Upper lobe of left lung (tissue), 6 donors: ENCODE data around the gene CARD19. TPM values are rescaled to one million over a fixed set of nuclear protein-coding genes. Genes with fewer than 3 reads are reported as not detected.

ENCODE experiments used
- ATAC-seq, 2 donors: fragments of 200-7000 bp; cut with Tn5 transposase; one replicate each; pipeline ENCODE4 v1.9.1; 2022; ENCODE audit warnings: mild to moderate bottlenecking in 2 of 2, moderate library complexity in 2 of 2; ENCODE audit not compliant: low FRiP score in 2 of 2
- DNase-seq, 2 donors: peaks; one replicate each; pipeline ENCODE4 v3.0.0-alpha.2; 2019 to 2020
- H3K27ac ChIP-seq, 4 donors: fragments of 200-600 bp; sonication (generic); one replicate each; pipeline ENCODE4 v1.5.1; 2016 to 2019
- H3K27me3 ChIP-seq, 4 donors: fragments of 200-600 bp; sonication (generic); one replicate each; pipeline ENCODE4 v1.5.1; 2017 to 2019
- H3K36me3 ChIP-seq, 4 donors: fragments of 200-600 bp; sonication (generic); one replicate each; pipeline ENCODE4 v1.5.1; 2016 to 2019
- H3K4me1 ChIP-seq, 4 donors: fragments of 200-600 bp; sonication (generic); one replicate each; pipeline ENCODE4 v1.5.1; 2018 to 2019
- H3K4me3 ChIP-seq, 4 donors: fragments of 200-600 bp; sonication (generic); one replicate each; pipeline ENCODE4 v1.5.1; 2017 to 2019; ENCODE audit warnings: mild to moderate bottlenecking in 2 of 4, moderate library complexity in 1 of 4
- H3K9me3 ChIP-seq, 4 donors: fragments of 200-600 bp; sonication (generic); one replicate each; pipeline ENCODE4 v1.5.1; 2018 to 2019
- EP300 ChIP-seq, 4 donors: sonication (generic); formaldehyde crosslinking; IDR thresholded peaks; one replicate each; pipeline ENCODE4 v1.5.1; 2017; ENCODE audit warnings: antibody characterized with exemption in 4 of 4, control low read depth in 2 of 4
- POLR2A ChIP-seq, 4 donors: fragments of 450-650 bp; IDR thresholded peaks; one replicate each; pipeline ENCODE4 v1.5.1; 2016 to 2017; ENCODE audit warnings: antibody characterized with exemption in 4 of 4, mild to moderate bottlenecking in 2 of 4
- POLR2AphosphoS5 ChIP-seq, 2 donors: sonication (generic); formaldehyde crosslinking; IDR thresholded peaks; one replicate each; pipeline ENCODE4 v1.5.1; 2017; ENCODE audit warnings: antibody characterized with exemption in 2 of 2
- WGBS, 2 donors: methylation state at CpG; one replicate each; pipeline ENCODE4 v1.1.5; 2017 to 2018; 5-methylcytosine and 5-hydroxymethylcytosine counted together
- total RNA-seq, 6 donors: library from RNA; depleted of rRNA in 4 of 6; stranded (reverse); fragments of >200 nt in 4 of 6; gene quantifications; one replicate each; pipeline versions ENCODE4 v1.1.0 to v1.2.1, GENCODE V29; 2016 to 2021
- TF ChIP-seq, protein P1 (sequence below), 6 experiments: fragments of 450-650 bp in 4 of 6; fragments of 200-600 bp in 2 of 6; sonication (generic) in 2 of 6; IDR thresholded peaks; one replicate each; pipeline ENCODE4 v1.5.1; 2016 to 2019; ENCODE audit warnings: antibody characterized with exemption in 6 of 6
- donor health status: DM: no; HTN: no; CAD: no; lungs with moderate emphysema.
- donor health status: DM: no; HTN: yes; CAD: no; lungs with severe emphysema.

The CARD19 gene
- total RNA-seq, 6 donors from 2014 or later: 34.7 to 92.3 (median 41.7) TPM

GRCh38 chr9:93096811-93097382 is 880 bp downstream of the CARD19 start:
- DNase-seq (peak in 1 of 2 donors; percentile 25), ATAC-seq (no peak)
- Histone ChIP-seq H3K36me3 (no peaks in the 10 kb centered on the region), H3K4me1 (peaks cover 57 to 63% (median 60%) of the 10 kb centered on the region in 4 donors), H3K9me3 (peaks cover 0 to under 1% (median 0%) of the 10 kb centered on the region in 4 donors), H3K27me3 (no peaks in the 10 kb centered on the region), H3K4me3 (peak overlapping the region; percentile 67 to 90 (median 86)), H3K27ac (peak overlapping the region; percentile 88 to 96 (median 94))
- no peak for TF ChIP-seq EP300 (IDR thresholded peaks at IDR 0.05)
- TF ChIP-seq, protein P1, sequence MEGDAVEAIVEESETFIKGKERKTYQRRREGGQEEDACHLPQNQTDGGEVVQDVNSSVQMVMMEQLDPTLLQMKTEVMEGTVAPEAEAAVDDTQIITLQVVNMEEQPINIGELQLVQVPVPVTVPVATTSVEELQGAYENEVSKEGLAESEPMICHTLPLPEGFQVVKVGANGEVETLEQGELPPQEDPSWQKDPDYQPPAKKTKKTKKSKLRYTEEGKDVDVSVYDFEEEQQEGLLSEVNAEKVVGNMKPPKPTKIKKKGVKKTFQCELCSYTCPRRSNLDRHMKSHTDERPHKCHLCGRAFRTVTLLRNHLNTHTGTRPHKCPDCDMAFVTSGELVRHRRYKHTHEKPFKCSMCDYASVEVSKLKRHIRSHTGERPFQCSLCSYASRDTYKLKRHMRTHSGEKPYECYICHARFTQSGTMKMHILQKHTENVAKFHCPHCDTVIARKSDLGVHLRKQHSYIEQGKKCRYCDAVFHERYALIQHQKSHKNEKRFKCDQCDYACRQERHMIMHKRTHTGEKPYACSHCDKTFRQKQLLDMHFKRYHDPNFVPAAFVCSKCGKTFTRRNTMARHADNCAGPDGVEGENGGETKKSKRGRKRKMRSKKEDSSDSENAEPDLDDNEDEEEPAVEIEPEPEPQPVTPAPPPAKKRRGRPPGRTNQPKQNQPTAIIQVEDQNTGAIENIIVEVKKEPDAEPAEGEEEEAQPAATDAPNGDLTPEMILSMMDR (IDR thresholded peaks at IDR 0.05): no peak
- no peak for TF ChIP-seq POLR2AphosphoS5 (IDR thresholded peaks at IDR 0.05)
- no peak for TF ChIP-seq POLR2A (IDR thresholded peaks at IDR 0.05)
- WGBS, 2 donors: 16 to 76% methylated on average over 3 to 16 of the region's 16 CpGs

DNA sequence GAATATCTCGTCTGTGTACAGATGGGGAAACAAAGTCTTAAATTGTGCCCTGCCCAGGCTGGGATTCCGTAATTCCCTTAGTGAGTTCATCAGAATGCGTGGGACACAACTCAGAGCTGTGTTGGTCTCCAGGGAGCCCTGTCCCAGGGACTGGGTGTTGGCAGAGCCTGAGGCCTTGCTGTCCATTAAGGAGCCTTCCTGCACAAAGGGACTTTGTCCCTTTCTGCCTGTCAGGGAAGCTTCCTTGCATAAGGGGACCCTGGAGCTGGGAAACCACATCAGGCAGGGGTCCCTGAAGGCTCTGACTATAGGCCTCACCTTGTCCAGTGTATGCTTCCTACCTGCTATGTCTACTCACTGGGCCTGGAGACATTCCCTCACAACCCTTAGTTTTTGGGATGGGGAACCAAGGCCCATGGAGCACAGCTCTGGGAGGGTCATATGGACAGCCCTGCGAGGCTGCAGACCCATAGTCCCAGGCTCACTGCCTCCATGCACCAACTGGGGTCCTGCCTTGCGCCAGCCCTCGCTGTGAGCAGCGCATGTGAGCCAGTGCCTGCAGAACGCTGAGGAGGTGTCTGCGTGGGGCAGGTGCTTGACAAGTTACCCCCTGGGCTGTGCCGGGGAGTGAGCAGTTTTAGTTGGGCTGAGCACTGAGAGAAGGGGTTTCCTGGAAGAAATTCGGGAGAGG is 1.6 kb downstream of the CARD19 start:
- DNase-seq (peak in 1 of 2 donors; percentile 25), ATAC-seq (no peak)
- peak overlapping the region in 3 of 4 donors; percentile 67 to 88 (median 85) for H3K4me3 ChIP-seq
- H3K27me3 ChIP-seq: no peaks in the 10 kb centered on the region
- peak overlapping the region; percentile 88 to 96 (median 94) for H3K27ac ChIP-seq
- peaks cover 56 to 63% (median 59%) of the 10 kb centered on the region in 4 donors for H3K4me1 ChIP-seq
- TF ChIP-seq EP300 (IDR thresholded peaks at IDR 0.05): no peak
- TF ChIP-seq POLR2A (IDR thresholded peaks at IDR 0.05): no peak
- TF ChIP-seq, protein P1 (IDR thresholded peaks at IDR 0.05): no peak
- TF ChIP-seq POLR2AphosphoS5 (IDR thresholded peaks at IDR 0.05): no peak
- 56 to 80% methylated on average over 5 to 11 of the region's 11 CpGs for WGBS, 2 donors
- H3K36me3 ChIP-seq: no peaks in the 10 kb centered on the region
- no peaks in the 10 kb centered on the region for H3K9me3 ChIP-seq

- ATAC-seq (peak; percentile 54 to 65), DNase-seq (peak; percentile 90 to 97)
- 14 to 17% methylated on average over 15 of the region's 15 CpGs for WGBS, 2 donors
- no peaks in the 10 kb centered on the region for H3K27me3 ChIP-seq
- peaks cover 50 to 57% (median 54%) of the 10 kb centered on the region in 4 donors for H3K4me1 ChIP-seq
- no peaks in the 10 kb centered on the region for H3K36me3 ChIP-seq
- TF ChIP-seq POLR2AphosphoS5 (IDR thresholded peaks at IDR 0.05): peak; percentile 81
- TF ChIP-seq POLR2A (IDR thresholded peaks at IDR 0.05): peak in 2 of 4 donors; percentile 30 to 60
- peak in 1 of 4 donors; percentile 52 for TF ChIP-seq EP300 (IDR thresholded peaks at IDR 0.05)
- TF ChIP-seq, protein P1 (IDR thresholded peaks at IDR 0.05): peak in 1 of 6 experiments; percentile 12
- no peaks in the 10 kb centered on the region for H3K9me3 ChIP-seq
- H3K27ac ChIP-seq: peak overlapping the region; percentile 88 to 96 (median 94)
- peak overlapping the region in 2 of 4 donors; percentile 27 to 67 for H3K4me3 ChIP-seq
Observed at GRCh38 chr9:93098236-93098946, 2.4 kb downstream of the CARD19 start.

DNA sequence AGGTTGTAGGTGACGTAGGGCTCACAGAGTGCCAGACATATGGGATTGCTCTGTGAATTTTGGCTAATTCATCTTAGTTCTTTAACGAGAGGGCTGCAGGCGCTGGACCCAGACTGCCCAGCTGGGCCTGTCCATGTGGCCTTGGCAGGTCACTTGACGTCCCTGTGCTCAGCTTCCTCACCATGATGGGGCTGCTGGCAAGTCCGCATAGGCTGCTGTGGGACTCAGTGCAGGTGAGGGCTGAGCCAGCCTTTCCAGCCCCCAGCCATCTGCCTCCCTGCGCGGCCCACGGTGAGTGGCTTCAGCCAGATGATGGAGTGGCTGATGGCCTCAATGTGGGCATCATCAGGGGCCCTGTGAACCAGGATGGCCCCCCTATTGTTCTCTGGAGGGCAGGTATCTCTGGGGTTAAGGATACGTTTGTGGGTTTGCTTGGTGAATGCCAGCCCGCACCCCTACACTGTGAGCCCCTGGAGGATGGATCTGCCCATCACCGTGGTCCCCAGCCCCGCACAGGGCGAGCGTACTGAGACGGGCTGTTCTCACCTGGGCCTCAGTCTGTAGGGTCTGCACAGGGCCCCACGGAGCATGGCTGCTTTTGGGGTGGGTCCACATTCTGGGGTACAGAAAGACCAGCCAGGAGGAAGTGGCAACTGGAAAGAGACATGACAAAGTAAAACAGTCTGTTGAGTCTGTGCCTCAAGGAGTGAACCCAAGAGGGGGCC is 3.7 kb downstream of the CARD19 start:
- no peak overlapping the region for H3K4me3 ChIP-seq
- 85 to 92% methylated on average over 5 to 15 of the region's 16 CpGs for WGBS, 2 donors
- H3K27ac ChIP-seq: peak overlapping the region; percentile 14 to 96 (median 91)
- ATAC-seq (no peak), DNase-seq (peak in 1 of 2 donors; percentile 20)
- no peaks in the 10 kb centered on the region for H3K27me3 ChIP-seq
- no peaks in the 10 kb centered on the region for H3K36me3 ChIP-seq
- TF ChIP-seq POLR2AphosphoS5 (IDR thresholded peaks at IDR 0.05) (no peak), POLR2A (IDR thresholded peaks at IDR 0.05) (no peak), EP300 (IDR thresholded peaks at IDR 0.05) (no peak)
- TF ChIP-seq, protein P1 (IDR thresholded peaks at IDR 0.05): no peak
- peaks cover 37 to 44% (median 41%) of the 10 kb centered on the region in 4 donors for H3K4me1 ChIP-seq
- peaks cover 0 to 6% (median 0%) of the 10 kb centered on the region in 4 donors for H3K9me3 ChIP-seq
